GM12878 (cell line): ENCODE data around the gene EVI5L. TPM values are rescaled to one million over a fixed set of nuclear protein-coding genes. Genes with fewer than 3 reads are reported as not detected.

ENCODE experiments used
- ATAC-seq: fragments of 200-7000 bp; cut with Tn5 transposase; 3 replicates; pipeline ENCODE4 v1.9.1; 2020; ENCODE audit warnings: mild to moderate bottlenecking, moderate library complexity
- BruUV-seq: library from RNA; stranded (reverse); fragments of 400-500 nt; replicated peaks from 2 replicates; lab custom pipeline; 2021; lab: Mats Ljungman, UMichigan
- CTCF ChIA-PET: fragments of 300-600 bp; sonication (Branson Sonifier 250); formaldehyde crosslinking; extraction: SDS; loops from one replicate; lab custom pipeline; 2021; ENCODE audit warnings: inconsistent platforms; lab: Yijun Ruan, JAX
- POLR2A ChIA-PET: fragments of 350-600 bp; formaldehyde crosslinking; extraction: SDS; loops from one replicate; lab custom pipeline; 2021; ENCODE audit warnings: inconsistent platforms; lab: Charles Lee
- RAD21 ChIA-PET: fragments of 300-600 bp; sonication (Branson Sonifier 250); formaldehyde crosslinking; loops from one replicate; lab custom pipeline; 2023; ENCODE audit warnings: antibody characterized with exemption; ENCODE audit not compliant: unreplicated experiment; lab: Charles Lee
- SMC1A ChIA-PET: fragments of 300-600 bp; sonication (Branson Sonifier 250); formaldehyde crosslinking; loops from one replicate; lab custom pipeline; 2023; ENCODE audit not compliant: unreplicated experiment, uncharacterized antibody; lab: Charles Lee
- DNase-seq: peaks from one replicate; pipeline ENCODE4 v3.0.0-alpha.2; 2011; ENCODE audit warnings: low read depth, low spot score
- FAIRE-seq: peaks from 3 replicates; lab custom pipeline; 2011; peaks lifted over from hg19 to GRCh38; lab: Jason Lieb, UNC
- H2AFZ ChIP-seq: 2 replicates; pipeline ENCODE4 v1.6.0; 2011; ENCODE audit warnings: low read depth, low read length, control low read depth; ENCODE audit not compliant: control insufficient read depth
- H3K27ac ChIP-seq: 2 replicates; pipeline ENCODE4 v1.5.1; 2011; ENCODE audit warnings: control low read depth; ENCODE audit not compliant: control insufficient read depth, insufficient read depth
- H3K27me3 ChIP-seq, 2 experiments: replicated peaks in 1 of 2; 2 replicates each; pipeline versions ENCODE4 v1.6.0 to v1.6.1; 2011; ENCODE audit warnings: low read length in 1 of 2; ENCODE audit not compliant: control insufficient read depth in 2 of 2, insufficient read depth in 2 of 2
- H3K36me3 ChIP-seq, 2 experiments: 2 replicates each; pipeline ENCODE4 v1.5.1; 2011; ENCODE audit warnings: low read length in 1 of 2; ENCODE audit not compliant: control insufficient read depth in 2 of 2, insufficient read depth in 2 of 2
- H3K4me1 ChIP-seq: 2 replicates; pipeline ENCODE4 v1.6.1; 2011; ENCODE audit warnings: mild to moderate bottlenecking, low read length, moderate library complexity, mixed read lengths; ENCODE audit not compliant: control insufficient read depth, insufficient read depth
- H3K4me2 ChIP-seq: 2 replicates; pipeline ENCODE4 v1.6.0; 2011; ENCODE audit warnings: control low read depth; ENCODE audit not compliant: control insufficient read depth, insufficient read depth
- H3K4me3 ChIP-seq: fragments of 200-600 bp; sonication (generic); 2 replicates; pipeline ENCODE4 v1.5.1; 2016
- H3K79me2 ChIP-seq: 2 replicates; pipeline ENCODE4 v1.6.0; 2011; ENCODE audit warnings: low read length; ENCODE audit not compliant: control insufficient read depth, insufficient read depth
- H3K9ac ChIP-seq: 2 replicates; pipeline ENCODE4 v1.8.0; 2011; ENCODE audit warnings: low read length, control low read depth, mixed read lengths; ENCODE audit not compliant: control insufficient read depth, insufficient read depth
- H3K9me3 ChIP-seq: replicated peaks from 3 replicates; pipeline ENCODE4 v1.5.1; 2011; ENCODE audit warnings: mild to moderate bottlenecking, low read length; ENCODE audit not compliant: control insufficient read depth, insufficient read depth
- H4K20me1 ChIP-seq: 2 replicates; pipeline ENCODE4 v1.6.0; 2011; ENCODE audit not compliant: control insufficient read depth, insufficient read depth
- CHD2 ChIP-seq: IDR thresholded peaks from 2 replicates; pipeline ENCODE4 v1.6.1; 2011; ENCODE audit warnings: low read depth, low read length, improper control_type of control experiment, borderline replicate concordance
- FOXK2 ChIP-seq: fragments of 450-650 bp; IDR thresholded peaks from 2 replicates; pipeline ENCODE4 v1.6.1; 2017; ENCODE audit warnings: mild to moderate bottlenecking, moderate library complexity
- MEF2B ChIP-seq: fragments of 450-650 bp; IDR thresholded peaks from 2 replicates; pipeline ENCODE4 v1.6.1; 2018; ENCODE audit warnings: mild to moderate bottlenecking, moderate library complexity; ENCODE audit not compliant: partially characterized antibody, poor library complexity, severe bottlenecking
- NBN ChIP-seq: fragments of 450-650 bp; IDR thresholded peaks from 2 replicates; pipeline ENCODE4 v1.6.1; 2016
- POLR2A ChIP-seq: IDR thresholded peaks from 2 replicates; pipeline ENCODE4 v1.6.1; 2011; ENCODE audit warnings: low read depth, mild to moderate bottlenecking, low read length
- RAD51 ChIP-seq: fragments of 450-650 bp; IDR thresholded peaks from 2 replicates; pipeline ENCODE4 v1.6.1; 2016; ENCODE audit warnings: moderate library complexity, mild to moderate bottlenecking, inconsistent platforms
- SP1 ChIP-seq: IDR thresholded peaks from one replicate; pipeline ENCODE4 v1.6.1; 2011; ENCODE audit warnings: low read depth, low read length
- SUZ12 ChIP-seq: fragments of 200-600 bp; sonication (generic); IDR thresholded peaks from one replicate; pipeline ENCODE4 v1.6.1; 2018; ENCODE audit warnings: antibody characterized with exemption, mild to moderate bottlenecking; ENCODE audit not compliant: unreplicated experiment
- TCF12 ChIP-seq: IDR thresholded peaks from 2 replicates; pipeline ENCODE4 v1.6.1; 2011; ENCODE audit warnings: low read depth, mild to moderate bottlenecking, low read length
- ZZZ3 ChIP-seq: IDR thresholded peaks from 2 replicates; pipeline ENCODE4 v1.6.1; 2011; ENCODE audit warnings: low read depth; ENCODE audit not compliant: control insufficient read depth, insufficient read length
- whole genome bisulfite sequencing: methylation state at CpG from one replicate; pipeline ENCODE4 v1.1.6; 2016; ENCODE audit warnings: low lambda C conversion rate; ENCODE audit not compliant: insufficient replicate concordance, insufficient coverage; ENCODE audit errors: missing lambda C conversion rate; 5-methylcytosine and 5-hydroxymethylcytosine counted together
- in situ Hi-C: fragments of 300-500 bp; cut with MboI; formaldehyde crosslinking; loops from 9 replicates; pipeline ENCODE4 v1.14.3; 2018; ENCODE audit warnings: mixed read lengths
- intact Hi-C: fragments of 100-400 bp; cut with micrococcal nuclease; formaldehyde crosslinking; loops from one replicate; pipeline ENCODE4 v1.14.2; 2022; ENCODE audit not compliant: unreplicated experiment
- polyA plus RNA-seq, 11 experiments: library from polyadenylated mRNA; depleted of rRNA in 4 of 11; unstranded in 6 of 11; stranded (reverse) in 5 of 11; fragments of >200 nt; fragmentation: Nextera tagmentation in 4 of 11; fragmentation: Illumina TruSeq in 1 of 11; extraction: Ambion mirVana in 4 of 11; extraction: Trizol in 1 of 11; gene quantifications; 1 replicate in 1 of 11; 2 replicates in 10 of 11; pipeline versions ENCODE4 v1.2.1 to v1.2.3, GENCODE V29; 2011 to 2016; ENCODE audit warnings: inconsistent platforms in 2 of 11, missing spikeins in 2 of 11, low read depth in 1 of 11
- total RNA-seq, 4 experiments: library from RNA; depleted of rRNA in 3 of 4; stranded (reverse); fragments of >200 nt in 3 of 4; fragmentation: Illumina TruSeq in 1 of 4; extraction: Trizol in 1 of 4; gene quantifications; 2 replicates each; pipeline versions ENCODE4 v1.2.1 to v1.2.3, GENCODE V29; 2013 to 2021
- TF ChIP-seq, protein P1 (sequence below): IDR thresholded peaks from 2 replicates; pipeline ENCODE4 v1.6.1; 2011; ENCODE audit warnings: borderline replicate concordance, low read depth, mild to moderate bottlenecking, moderate library complexity, low read length; ENCODE audit not compliant: insufficient read depth, poor library complexity, severe bottlenecking
- TF ChIP-seq, protein P2 (sequence below): fragments of 450-650 bp; formaldehyde crosslinking; IDR thresholded peaks from 2 replicates; pipeline ENCODE4 v1.4.0; 2022; ENCODE audit warnings: mild to moderate bottlenecking, moderate library complexity

EVI5L gene
- total and polyA plus RNA-seq, 10 of the 15 experiments (the other 5 are each of a cell fraction or from before 2014, with no cell fraction given) = 0.23 to 13.8 (median 5.0) TPM

DNA sequence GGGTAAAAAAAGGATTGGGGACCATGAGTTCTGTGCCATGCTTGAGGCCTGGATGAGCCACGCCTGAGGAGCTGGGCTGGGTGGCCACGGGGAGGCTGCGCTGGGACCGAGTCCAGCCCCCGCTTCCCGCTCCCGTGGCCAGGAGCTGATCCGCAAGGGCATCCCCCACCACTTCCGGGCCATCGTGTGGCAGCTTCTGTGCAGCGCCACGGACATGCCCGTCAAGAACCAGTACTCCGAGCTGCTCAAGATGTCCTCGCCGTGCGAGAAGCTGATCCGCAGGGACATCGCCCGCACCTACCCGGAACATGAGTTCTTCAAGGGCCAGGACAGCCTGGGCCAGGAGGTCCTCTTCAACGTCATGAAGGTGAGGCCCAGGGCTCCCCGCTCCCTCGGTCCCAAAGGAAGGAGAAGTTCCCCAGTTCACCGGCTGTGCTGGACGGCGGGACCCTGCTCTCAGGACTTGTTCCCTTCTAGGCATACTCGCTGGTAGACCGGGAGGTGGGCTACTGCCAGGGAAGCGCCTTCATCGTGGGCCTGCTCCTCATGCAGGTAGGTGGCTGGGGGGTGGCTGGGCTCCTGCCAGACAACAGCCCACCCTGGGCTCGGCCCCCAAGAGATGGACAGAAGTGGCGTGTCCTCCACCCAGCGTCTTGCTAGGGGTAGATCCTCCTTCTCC lies 18.9 kb downstream of the EVI5L start:
- SMC1A ChIA-PET = no interaction called here
- Histone ChIP-seq H3K9ac (no peak overlapping the region), H2AFZ (no peak overlapping the region), H3K4me1 (no peaks in the 10 kb centered on the region; the same call in 1 of the 2 replicates), H3K79me2 (no peaks in the 10 kb centered on the region), H3K27ac (no peak overlapping the region), H3K4me2 (no peak overlapping the region), H3K4me3 (no peak overlapping the region), H3K36me3 (no peaks in the 10 kb centered on the region), H3K27me3 (no peaks in the 10 kb centered on the region), H3K9me3 (no peaks in the 10 kb centered on the region), H4K20me1 (no peaks in the 10 kb centered on the region)
- in situ Hi-C loops = no loop called here
- POLR2A ChIA-PET = no interaction called here
- CTCF ChIA-PET = interaction anchor here (0.9 kb wide), 1 partner anchor 95 kb away, joined by 4 read pairs; no protein-coding TSS in a partner anchor
- intact Hi-C loops = no loop called here
- FAIRE-seq (no peak), ATAC-seq (no peak), DNase-seq (no peak)
- TF ChIP-seq POLR2A (0 out of 2 replicates have a peak, but pooled peaks have one; percentile 16), FOXK2 (no peak), NBN (no peak)
- TF ChIP-seq, protein P1, sequence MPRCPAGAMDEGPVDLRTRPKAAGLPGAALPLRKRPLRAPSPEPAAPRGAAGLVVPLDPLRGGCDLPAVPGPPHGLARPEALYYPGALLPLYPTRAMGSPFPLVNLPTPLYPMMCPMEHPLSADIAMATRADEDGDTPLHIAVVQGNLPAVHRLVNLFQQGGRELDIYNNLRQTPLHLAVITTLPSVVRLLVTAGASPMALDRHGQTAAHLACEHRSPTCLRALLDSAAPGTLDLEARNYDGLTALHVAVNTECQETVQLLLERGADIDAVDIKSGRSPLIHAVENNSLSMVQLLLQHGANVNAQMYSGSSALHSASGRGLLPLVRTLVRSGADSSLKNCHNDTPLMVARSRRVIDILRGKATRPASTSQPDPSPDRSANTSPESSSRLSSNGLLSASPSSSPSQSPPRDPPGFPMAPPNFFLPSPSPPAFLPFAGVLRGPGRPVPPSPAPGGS = no peak
- RAD21 ChIA-PET = no interaction called here
- WGBS = 91% methylated on average over 34 of the region's 34 CpGs
- no TSS peak for BruUV-seq

DNA sequence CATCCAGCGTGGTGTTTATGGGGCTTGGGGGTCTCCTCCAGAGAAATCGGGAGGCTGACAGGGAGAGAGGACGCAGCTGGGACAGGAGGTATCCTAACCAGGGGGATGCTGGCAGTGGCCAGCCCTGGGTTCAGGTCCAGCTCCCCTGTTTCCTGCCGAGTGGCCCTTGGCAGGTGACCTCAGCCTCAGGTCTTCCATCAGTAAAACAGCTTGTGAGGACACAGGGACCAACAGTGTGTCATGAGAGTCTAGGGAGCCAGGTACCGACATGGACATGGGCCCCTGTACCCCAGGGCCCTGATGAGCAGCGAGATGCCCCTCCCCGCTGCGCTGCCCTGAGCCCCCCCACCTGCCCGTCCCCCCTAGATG lies 19.6 kb downstream of the EVI5L start:
- Histone ChIP-seq H3K4me1 (no peaks in the 10 kb centered on the region; the same call in 1 of the 2 replicates), H3K79me2 (no peaks in the 10 kb centered on the region), H3K36me3 (no peaks in the 10 kb centered on the region), H3K9ac (no peak overlapping the region), H3K27me3 (no peaks in the 10 kb centered on the region), H3K27ac (no peak overlapping the region), H3K4me3 (no peak overlapping the region), H3K9me3 (no peaks in the 10 kb centered on the region), H2AFZ (no peak overlapping the region), H3K4me2 (no peak overlapping the region), H4K20me1 (no peaks in the 10 kb centered on the region)
- intact Hi-C loops = no loop called here
- no TSS peak for BruUV-seq
- POLR2A ChIA-PET = no interaction called here
- RAD21 ChIA-PET = interaction anchor here (0.6 kb wide), 1 partner anchor 728 kb away, joined by 5 read pairs; no protein-coding TSS in a partner anchor
- SMC1A ChIA-PET = no interaction called here
- FAIRE-seq = no peak
- CTCF ChIA-PET = no interaction called here
- ATAC-seq = no peak
- 50% methylated on average over 9 of the region's 9 CpGs for WGBS
- in situ Hi-C loops = no loop called here
- no peak for DNase-seq
- TF ChIP-seq TCF12 = no peak
- TF ChIP-seq RAD51 = no peak
- no peak for TF ChIP-seq SP1
- TF ChIP-seq MEF2B = no peak
- TF ChIP-seq, protein P2, sequence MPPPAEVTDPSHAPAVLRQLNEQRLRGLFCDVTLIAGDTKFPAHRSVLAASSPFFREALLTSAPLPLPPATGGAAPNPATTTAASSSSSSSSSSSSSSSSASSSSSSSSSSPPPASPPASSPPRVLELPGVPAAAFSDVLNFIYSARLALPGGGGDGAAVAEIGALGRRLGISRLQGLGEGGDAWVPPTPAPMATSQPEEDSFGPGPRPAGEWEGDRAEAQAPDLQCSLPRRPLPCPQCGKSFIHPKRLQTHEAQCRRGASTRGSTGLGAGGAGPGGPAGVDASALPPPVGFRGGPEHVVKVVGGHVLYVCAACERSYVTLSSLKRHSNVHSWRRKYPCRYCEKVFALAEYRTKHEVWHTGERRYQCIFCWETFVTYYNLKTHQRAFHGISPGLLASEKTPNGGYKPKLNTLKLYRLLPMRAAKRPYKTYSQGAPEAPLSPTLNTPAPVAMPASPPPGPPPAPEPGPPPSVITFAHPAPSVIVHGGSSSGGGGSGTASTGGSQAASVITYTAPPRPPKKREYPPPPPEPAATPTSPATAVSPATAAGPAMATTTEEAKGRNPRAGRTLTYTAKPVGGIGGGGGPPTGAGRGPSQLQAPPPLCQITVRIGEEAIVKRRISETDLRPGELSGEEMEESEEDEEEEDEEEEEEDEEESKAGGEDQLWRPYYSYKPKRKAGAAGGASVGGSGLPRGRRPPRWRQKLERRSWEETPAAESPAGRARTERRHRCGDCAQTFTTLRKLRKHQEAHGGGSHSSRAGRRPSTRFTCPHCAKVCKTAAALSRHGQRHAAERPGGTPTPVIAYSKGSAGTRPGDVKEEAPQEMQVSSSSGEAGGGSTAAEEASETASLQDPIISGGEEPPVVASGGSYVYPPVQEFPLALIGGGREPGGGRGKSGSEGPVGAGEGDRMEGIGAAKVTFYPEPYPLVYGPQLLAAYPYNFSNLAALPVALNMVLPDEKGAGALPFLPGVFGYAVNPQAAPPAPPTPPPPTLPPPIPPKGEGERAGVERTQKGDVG (CRISPR knock-in tag) = no peak
- TF ChIP-seq ZZZ3 = no peak
- TF ChIP-seq SUZ12 = no peak
- no peak for TF ChIP-seq CHD2
